ENCODE results near the gene WRNIP1. TPM values are rescaled to one million over a fixed set of nuclear protein-coding genes. Genes with fewer than 3 reads are reported as not detected.

The WRNIP1 gene
- total RNA-seq, 1 experiment from 2014 or later = 51.7 TPM

DNA sequence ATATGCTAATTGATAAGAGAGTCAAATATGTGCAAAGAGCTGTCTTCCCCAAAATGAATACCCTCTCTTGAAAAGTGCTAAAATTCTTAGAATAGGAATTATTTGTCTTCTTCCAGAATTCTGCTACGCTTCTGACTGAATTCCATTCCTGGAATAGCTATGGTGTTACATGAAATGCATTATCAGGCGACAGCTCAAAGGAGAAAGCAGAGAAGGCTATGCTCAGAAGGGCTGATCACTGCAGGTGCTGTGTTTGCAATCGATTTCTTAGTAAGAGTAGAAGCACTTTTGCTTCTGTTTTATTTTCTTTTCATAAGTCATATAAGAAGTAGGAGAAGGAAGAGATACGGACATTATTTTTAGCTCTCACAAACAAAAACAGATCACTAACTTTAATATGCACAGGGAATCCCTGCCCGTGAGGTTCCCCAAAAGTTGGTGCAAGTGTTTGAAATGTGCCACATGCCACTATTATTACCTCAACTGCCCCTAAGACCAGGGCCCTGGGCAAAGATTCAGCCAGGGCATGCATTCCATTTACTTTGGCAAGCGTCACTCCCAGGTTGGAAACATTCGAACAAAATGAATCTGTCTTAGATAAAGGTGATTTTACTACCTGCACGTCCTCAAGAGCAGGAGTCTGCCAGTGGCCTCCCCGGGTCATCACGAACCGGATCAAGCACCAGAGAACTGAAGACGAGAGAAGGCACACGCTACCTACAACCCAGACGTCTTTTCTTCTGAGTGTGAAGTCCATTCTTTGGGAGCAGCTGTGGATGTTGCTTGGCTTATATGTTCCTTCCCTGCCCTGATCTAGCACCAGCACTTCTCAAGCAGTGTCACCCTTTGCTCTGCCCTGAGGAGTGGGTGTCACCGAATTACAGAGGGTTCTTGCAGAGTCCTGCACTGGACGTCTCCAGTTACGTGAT, 21.6 kb upstream of the WRNIP1 start:
- no peak overlapping the region for H3K27ac Mint-ChIP-seq (ENCODE audit: unreplicated experiment)
- POLR2A ChIA-PET = interaction anchor here (0.6 kb wide), 1 partner anchor 22 kb away, joined by 4 read pairs; the partner anchor contains the start of gene WRNIP1
- intact Hi-C loops (cut with micrococcal nuclease; ENCODE audit: unreplicated experiment) = no loop called here

GRCh38 chr6:2744209-2744771, 20.9 kb upstream of the WRNIP1 start:
- no peak for DNase-seq
- no TSS peak for BruUV-seq (replicated peaks)
- Histone ChIP-seq H3K4me1 (peaks cover 9% of the 10 kb centered on the region; the same call in 1 of the 2 replicates), H3K9me3 (no peaks in the 10 kb centered on the region), H3K4me3 (ENCODE audit: low read depth, low read length) (no peak overlapping the region), H3K36me3 (ENCODE audit: control insufficient read depth, insufficient read depth, low read length) (no peaks in the 10 kb centered on the region), H3K27me3 (replicated peaks; ENCODE audit: control insufficient read depth, insufficient read depth, low read length) (no peaks in the 10 kb centered on the region)
- peak overlapping the region; percentile 41 for H3K27ac Mint-ChIP-seq (ENCODE audit: unreplicated experiment)
- H3K4me3 Mint-ChIP-seq (ENCODE audit: unreplicated experiment) = no peak overlapping the region
- H3K27me3 Mint-ChIP-seq (ENCODE audit: insufficient read depth, unreplicated experiment) = no peaks in the 10 kb centered on the region
- TF ChIP-seq CTCF (IDR thresholded peaks at IDR 0.05; ENCODE audit: insufficient read depth in 1 of 2, low read depth in 1 of 2, low read length in 1 of 2, severe bottlenecking in 1 of 2, unreplicated experiment in 1 of 2) = no peak
- intact Hi-C loops (cut with micrococcal nuclease; ENCODE audit: unreplicated experiment) = no loop called here
- H3K9me3 Mint-ChIP-seq (ENCODE audit: unreplicated experiment) = no peaks in the 10 kb centered on the region
- POLR2A ChIA-PET = no interaction called here
- peaks cover 17% of the 10 kb centered on the region for H3K4me1 Mint-ChIP-seq (ENCODE audit: low read depth, unreplicated experiment)
- CTCF ChIA-PET = no interaction called here
- no peaks in the 10 kb centered on the region for H3K36me3 Mint-ChIP-seq (ENCODE audit: insufficient read depth, unreplicated experiment)

More for the DNA sequence above, 21.6 kb upstream of the WRNIP1 start:
- no peaks in the 10 kb centered on the region for H3K9me3 ChIP-seq
- CTCF ChIA-PET = no interaction called here
- Mint-ChIP-seq H3K4me1 (ENCODE audit: low read depth, unreplicated experiment) (peaks cover 17% of the 10 kb centered on the region), H3K27me3 (ENCODE audit: insufficient read depth, unreplicated experiment) (no peaks in the 10 kb centered on the region), H3K9me3 (ENCODE audit: unreplicated experiment) (no peaks in the 10 kb centered on the region), H3K4me3 (ENCODE audit: unreplicated experiment) (no peak overlapping the region), H3K36me3 (ENCODE audit: insufficient read depth, unreplicated experiment) (no peaks in the 10 kb centered on the region)
- DNase-seq = no peak
- no peaks in the 10 kb centered on the region for H3K36me3 ChIP-seq (ENCODE audit: control insufficient read depth, insufficient read depth, low read length)
- BruUV-seq (replicated peaks) = no TSS peak
- H3K27me3 ChIP-seq (replicated peaks; ENCODE audit: control insufficient read depth, insufficient read depth, low read length) = no peaks in the 10 kb centered on the region
- peaks cover 9% of the 10 kb centered on the region; the same call in 1 of the 2 replicates for H3K4me1 ChIP-seq
- peak in 1 of 2 experiments; percentile 1 for TF ChIP-seq CTCF (IDR thresholded peaks at IDR 0.05; ENCODE audit: insufficient read depth in 1 of 2, low read depth in 1 of 2, low read length in 1 of 2, severe bottlenecking in 1 of 2, unreplicated experiment in 1 of 2)
- no peak overlapping the region for H3K4me3 ChIP-seq (ENCODE audit: low read depth, low read length)

- Mint-ChIP-seq H3K27ac (ENCODE audit: unreplicated experiment) (peak overlapping the region; percentile 41), H3K27me3 (ENCODE audit: insufficient read depth, unreplicated experiment) (no peaks in the 10 kb centered on the region), H3K36me3 (ENCODE audit: insufficient read depth, unreplicated experiment) (no peaks in the 10 kb centered on the region), H3K4me1 (ENCODE audit: low read depth, unreplicated experiment) (peaks cover 17% of the 10 kb centered on the region), H3K4me3 (ENCODE audit: unreplicated experiment) (no peak overlapping the region), H3K9me3 (ENCODE audit: unreplicated experiment) (no peaks in the 10 kb centered on the region)
- Histone ChIP-seq H3K4me3 (ENCODE audit: low read depth, low read length) (no peak overlapping the region), H3K36me3 (ENCODE audit: control insufficient read depth, insufficient read depth, low read length) (no peaks in the 10 kb centered on the region), H3K9me3 (no peaks in the 10 kb centered on the region), H3K27me3 (replicated peaks; ENCODE audit: control insufficient read depth, insufficient read depth, low read length) (no peaks in the 10 kb centered on the region), H3K4me1 (peaks cover 11% of the 10 kb centered on the region)
- ChIA-PET CTCF (interaction anchor here (0.6 kb wide), 1 partner anchor 219 kb away, joined by 3 read pairs; no protein-coding TSS in a partner anchor), POLR2A (no interaction called here)
- intact Hi-C loops (cut with micrococcal nuclease; ENCODE audit: unreplicated experiment) = no loop called here
- TF ChIP-seq CTCF (IDR thresholded peaks at IDR 0.05; ENCODE audit: insufficient read depth in 1 of 2, low read depth in 1 of 2, low read length in 1 of 2, severe bottlenecking in 1 of 2, unreplicated experiment in 1 of 2) = no peak
- no TSS peak for BruUV-seq (replicated peaks)
- DNase-seq = no peak
Observed at GRCh38 chr6:2744778-2745177, 20.4 kb upstream of the WRNIP1 start.
